H1 (cell line): ENCODE measurements around the gene PCNX1. TPM values are rescaled to one million over a fixed set of nuclear protein-coding genes. Genes with fewer than 3 reads are reported as not detected.
A peak's percentile ranks its signal among the peaks of the same experiment; 100 is the strongest.

Source experiments
- CTCF ChIA-PET: fragments of 300-600 bp; sonication (Branson Sonifier 250); formaldehyde crosslinking; loops from one replicate; lab custom pipeline; 2021; ENCODE audit not compliant: partially characterized antibody; lab: Charles Lee
- POLR2A ChIA-PET: fragments of 300-600 bp; sonication (Branson Sonifier 250); formaldehyde crosslinking; loops from one replicate; lab custom pipeline; 2021; ENCODE audit warnings: inconsistent platforms; ENCODE audit not compliant: partially characterized antibody; lab: Charles Lee
- DNase-seq, 2 experiments: peaks; one replicate each; pipeline versions ENCODE4 v3.0.0 to v3.0.0-alpha.2; 2010 to 2022; ENCODE audit warnings: low spot score in 2 of 2, low read depth in 1 of 2, mixed read lengths in 1 of 2
- FAIRE-seq: peaks from 2 replicates; lab custom pipeline; 2011; peaks lifted over from hg19 to GRCh38; lab: Jason Lieb, UNC
- H2AFZ ChIP-seq: 2 replicates; pipeline ENCODE4 v1.8.1; 2012; ENCODE audit warnings: low read length, inconsistent platforms
- H2AK5ac ChIP-seq: 2 replicates; pipeline ENCODE4 v1.6.1; 2013; ENCODE audit warnings: low read depth, low read length
- H2BK120ac ChIP-seq: replicated peaks from 2 replicates; pipeline ENCODE3; 2013; ENCODE audit warnings: low read depth, low read length, inconsistent platforms
- H2BK12ac ChIP-seq: 2 replicates; pipeline ENCODE4 v1.6.1; 2013; ENCODE audit warnings: low read depth, low read length
- H2BK15ac ChIP-seq: 2 replicates; pipeline ENCODE4 v1.6.1; 2013; ENCODE audit warnings: low read length
- H2BK20ac ChIP-seq: 2 replicates; pipeline ENCODE4 v1.6.1; 2013; ENCODE audit warnings: low read length
- H2BK5ac ChIP-seq: 2 replicates; pipeline ENCODE4 v1.6.1; 2013; ENCODE audit warnings: low read depth, low read length
- H3K14ac ChIP-seq: 2 replicates; pipeline ENCODE4 v1.6.1; 2013; ENCODE audit warnings: inconsistent platforms; ENCODE audit not compliant: insufficient read length
- H3K18ac ChIP-seq: 2 replicates; pipeline ENCODE4 v1.6.1; 2013; ENCODE audit warnings: low read length; ENCODE audit errors: extremely low read depth
- H3K23ac ChIP-seq: 2 replicates; pipeline ENCODE4 v1.6.1; 2013; ENCODE audit warnings: inconsistent platforms; ENCODE audit not compliant: insufficient read length
- H3K23me2 ChIP-seq: 2 replicates; pipeline ENCODE4 v1.6.1; 2013; ENCODE audit warnings: low read depth, low read length
- H3K27ac ChIP-seq: 2 replicates; pipeline ENCODE4 v1.6.1; 2011; ENCODE audit warnings: low read depth, low read length, inconsistent platforms
- H3K27me3 ChIP-seq, 4 experiments: replicated peaks in 1 of 4; 1 replicate in 1 of 4; 2 replicates in 3 of 4; pipeline versions ENCODE4 v1.6.1 to v1.8.1; 2011 to 2013; ENCODE audit warnings: low read length in 3 of 4, mild to moderate bottlenecking in 3 of 4, inconsistent platforms in 2 of 4, mixed read lengths in 2 of 4, moderate library complexity in 1 of 4; ENCODE audit not compliant: control insufficient read depth in 3 of 4, insufficient read depth in 3 of 4; ENCODE audit errors: extremely low read depth in 1 of 4
- H3K36me3 ChIP-seq, 4 experiments: 2 replicates each; pipeline versions ENCODE4 v1.6.1 to v1.8.1; 2011 to 2013; ENCODE audit warnings: mild to moderate bottlenecking in 4 of 4, low read length in 3 of 4, moderate library complexity in 2 of 4, control low read depth in 1 of 4, inconsistent platforms in 1 of 4; ENCODE audit not compliant: insufficient read depth in 4 of 4, control insufficient read depth in 2 of 4
- H3K4ac ChIP-seq: replicated peaks from 2 replicates; pipeline ENCODE3; 2013; ENCODE audit warnings: low read length, low read depth, mixed read lengths, inconsistent platforms; ENCODE audit not compliant: insufficient read length
- H3K4me1 ChIP-seq, 4 experiments: replicated peaks in 1 of 4; 1 replicate in 1 of 4; 2 replicates in 3 of 4; pipeline versions ENCODE4 v1.6.1 to v1.8.1; 2011 to 2013; ENCODE audit warnings: low read length in 3 of 4, inconsistent platforms in 2 of 4, mixed read lengths in 1 of 4; ENCODE audit not compliant: insufficient read depth in 4 of 4, control insufficient read depth in 3 of 4
- H3K4me2 ChIP-seq, 2 experiments: 2 replicates each; pipeline versions ENCODE4 v1.6.1 to v1.8.1; 2011 to 2013; ENCODE audit warnings: low read depth in 2 of 2, low read length in 2 of 2, control low read depth in 1 of 2, inconsistent platforms in 1 of 2, mild to moderate bottlenecking in 1 of 2; ENCODE audit not compliant: insufficient read depth in 1 of 2
- H3K4me3 ChIP-seq, 4 experiments: fragments of 200-600, 300-600 bp in 1 of 4; sonication (generic), shearing (Covaris generic), sonication (Bioruptor Twin) in 1 of 4; 2 replicates each; pipeline versions ENCODE4 v1.5.1 to v1.8.1; 2011 to 2016; ENCODE audit warnings: low read length in 4 of 4, low read depth in 3 of 4, control low read depth in 2 of 4, inconsistent platforms in 2 of 4, mild to moderate bottlenecking in 2 of 4, mixed read lengths in 1 of 4, moderate library complexity in 1 of 4; ENCODE audit not compliant: insufficient read depth in 2 of 4; ENCODE audit errors: extremely low read depth in 1 of 4
- H3K56ac ChIP-seq: replicated peaks from 2 replicates; pipeline ENCODE3; 2013; ENCODE audit warnings: low read depth, mild to moderate bottlenecking, mixed read lengths, low read length, inconsistent platforms; ENCODE audit not compliant: insufficient read length
- H3K79me1 ChIP-seq: 2 replicates; pipeline ENCODE4 v1.6.1; 2013; ENCODE audit warnings: low read depth, low read length, control low read depth
- H3K79me2 ChIP-seq, 2 experiments: 2 replicates each; pipeline versions ENCODE4 v1.6.1 to v1.8.1; 2012 to 2013; ENCODE audit warnings: low read length in 2 of 2, mild to moderate bottlenecking in 2 of 2, inconsistent platforms in 1 of 2; ENCODE audit not compliant: insufficient read depth in 2 of 2, control insufficient read depth in 1 of 2
- H3K9ac ChIP-seq, 4 experiments: replicated peaks in 1 of 4; 1 replicate in 1 of 4; 2 replicates in 3 of 4; pipeline versions ENCODE4 v1.6.1 to v1.8.1; 2011 to 2013; ENCODE audit warnings: low read depth in 3 of 4, low read length in 3 of 4, control low read depth in 2 of 4, mild to moderate bottlenecking in 2 of 4, moderate library complexity in 2 of 4, inconsistent platforms in 1 of 4; ENCODE audit errors: extremely low read depth in 1 of 4
- H3K9me3 ChIP-seq, 2 experiments: 2 replicates each; pipeline versions ENCODE4 v1.6.1 to v1.8.1; 2012 to 2013; ENCODE audit warnings: mild to moderate bottlenecking in 2 of 2, moderate library complexity in 2 of 2, control low read depth in 1 of 2, inconsistent platforms in 1 of 2, low read depth in 1 of 2, low read length in 1 of 2, mixed read lengths in 1 of 2; ENCODE audit not compliant: insufficient read depth in 2 of 2
- H4K20me1 ChIP-seq, 2 experiments: replicated peaks in 1 of 2; 2 replicates each; pipeline versions ENCODE3 to v1.8.1; 2011 to 2013; ENCODE audit warnings: inconsistent platforms in 2 of 2, low read length in 2 of 2, mild to moderate bottlenecking in 1 of 2; ENCODE audit not compliant: insufficient read depth in 2 of 2, control insufficient read depth in 1 of 2
- H4K5ac ChIP-seq: 2 replicates; pipeline ENCODE4 v1.6.1; 2013; ENCODE audit warnings: low read length, low read depth, mixed read lengths, inconsistent platforms; ENCODE audit not compliant: insufficient read length
- H4K8ac ChIP-seq: 2 replicates; pipeline ENCODE4 v1.8.0; 2013; ENCODE audit warnings: mild to moderate bottlenecking, moderate library complexity, low read length, inconsistent platforms; ENCODE audit not compliant: insufficient read depth; ENCODE audit errors: extremely low read depth
- H4K91ac ChIP-seq: replicated peaks from 2 replicates; pipeline ENCODE3; 2013; ENCODE audit warnings: low read length, mixed read lengths, inconsistent platforms; ENCODE audit not compliant: insufficient read length
- CEBPB ChIP-seq: IDR thresholded peaks from 2 replicates; pipeline ENCODE4 v1.6.1; 2012; ENCODE audit warnings: low read depth, low read length
- TCF12 ChIP-seq: IDR thresholded peaks from 2 replicates; pipeline ENCODE4 v1.6.1; 2011; ENCODE audit warnings: low read depth, mild to moderate bottlenecking, low read length
- WGBS, 2 experiments: shearing (Covaris generic) in 1 of 2; methylation state at CpG; one replicate each; pipeline versions ENCODE4 v1.1.6 to v1.1.7; 2013 to 2015; ENCODE audit warnings: low lambda C conversion rate in 2 of 2, mixed read lengths in 2 of 2, inconsistent platforms in 1 of 2, low coverage in 1 of 2, missing lambda C conversion rate in 1 of 2; ENCODE audit not compliant: insufficient replicate concordance in 2 of 2, insufficient coverage in 1 of 2, insufficient read length in 1 of 2; ENCODE audit errors: extremely low coverage in 1 of 2, missing lambda C conversion rate in 1 of 2; 5-methylcytosine and 5-hydroxymethylcytosine counted together
- polyA plus RNA-seq, 7 experiments: library from polyadenylated mRNA; depleted of rRNA in 3 of 7; stranded (reverse) in 5 of 7; unstranded in 2 of 7; fragments of >200 nt in 5 of 7; fragments of 200-250 nt in 2 of 7; gene quantifications; 1 replicate in 5 of 7; 2 replicates in 1 of 7; 4 replicates in 1 of 7; pipeline versions ENCODE4 v1.2.1 to v1.2.3, GENCODE V29; 2011 to 2013; ENCODE audit warnings: missing spikeins in 2 of 7, mixed read lengths in 2 of 7
- total RNA-seq: library from RNA; stranded (reverse); fragmentation: NEBNext Ultra II Directional; extraction: Animal tissue kit (Norgen Biotek cat#: 25700); gene quantifications from 2 replicates; pipeline ENCODE4 v1.2.1, GENCODE V29; 2021

PCNX1 gene
- total and polyA plus RNA-seq, 2 of the 8 experiments (the other 6 are each of a cell fraction or from before 2014, with no cell fraction given), result 37.7 to 53.2 TPM

DNA sequence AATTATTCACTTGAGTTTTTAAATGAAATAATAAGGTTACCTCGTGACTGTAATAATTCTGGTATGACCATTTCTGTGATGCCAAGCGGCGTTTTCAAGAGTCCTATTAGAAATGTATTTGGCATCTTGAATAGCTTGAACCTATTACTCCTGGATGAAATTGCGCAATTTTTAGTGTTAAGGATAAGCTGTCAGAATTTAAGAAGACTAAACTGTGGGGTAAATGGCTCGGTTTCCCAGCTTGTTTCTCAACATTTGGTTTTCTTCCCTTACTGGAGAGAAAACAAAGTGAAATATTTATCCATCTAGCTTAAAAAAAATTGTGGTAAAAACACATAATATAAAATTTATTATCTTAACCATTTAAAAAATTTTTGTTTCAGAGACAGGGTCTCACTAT, 26.8 kb downstream of the PCNX1 start:
- Histone ChIP-seq H3K4ac (no peak overlapping the region), H3K4me2 (no peak overlapping the region), H2AK5ac (no peak overlapping the region), H2BK20ac (no peak overlapping the region), H3K9ac (no peak overlapping the region), H3K56ac (no peak overlapping the region), H2BK12ac (no peak overlapping the region), H2BK120ac (no peak overlapping the region), H3K27me3 (no peaks in the 10 kb centered on the region), H3K36me3 (no peaks in the 10 kb centered on the region), H3K23ac (no peak overlapping the region), H3K18ac (no peak overlapping the region), H3K23me2 (no peaks in the 10 kb centered on the region), H3K79me1 (peaks cover 2% of the 10 kb centered on the region; the same call in 1 of the 2 replicates), H3K27ac (no peak overlapping the region), H4K91ac (no peak overlapping the region), H4K5ac (no peak overlapping the region), H3K79me2 (peaks cover 0 to 78% of the 10 kb centered on the region in 2 experiments; a peak in 3 of 4 replicates), H2AFZ (no peak overlapping the region), H3K4me3 (no peak overlapping the region), H4K20me1 (peaks cover 4 to 16% of the 10 kb centered on the region in 2 experiments), H3K9me3 (no peaks in the 10 kb centered on the region), H3K4me1 (no peaks in the 10 kb centered on the region), H2BK15ac (no peak overlapping the region), H4K8ac (no peak overlapping the region), H2BK5ac (no peak overlapping the region), H3K14ac (no peak overlapping the region)
- DNase-seq (no peak), FAIRE-seq (no peak)
- ChIA-PET POLR2A (interaction anchor here (0.9 kb wide), 1 partner anchor 9 kb away, joined by 3 read pairs; no protein-coding TSS in a partner anchor), CTCF (interaction anchor here (1.4 kb wide), 1 partner anchor 9 kb away, joined by 5 read pairs; no protein-coding TSS in a partner anchor)
- 93% methylated on average over 5 of the region's 5 CpGs; no CpG with 5 or more reads in 1 of the 2 experiments for WGBS, 2 experiments
- TF ChIP-seq CEBPB (peak; percentile 95), TCF12 (no peak)
